HCEC 1CT (cell line): ENCODE measurements around the gene FFAR2.
A peak's percentile ranks its signal among the peaks of the same experiment; 100 is the strongest.

ENCODE experiments used
- DNase-seq: peaks from one replicate; pipeline ENCODE4 v3.0.0-alpha.2; 2017

The FFAR2 gene

GRCh38 chr19:35427187-35427586 lies 20.9 kb upstream of the FFAR2 start:
- no peak for DNase-seq

- no peak for DNase-seq
These were observed 18.2 kb upstream of the FFAR2 start for GRCh38 chr19:35429698-35430408.

- DNase-seq: no peak
These were observed 17.5 kb upstream of the FFAR2 start for GRCh38 chr19:35430409-35431144.

GRCh38 chr19:35431145-35431807 lies 16.8 kb upstream of the FFAR2 start:
- DNase-seq: no peak

- no peak for DNase-seq
These were observed 15.1 kb upstream of the FFAR2 start for GRCh38 chr19:35432911-35433310.

GRCh38 chr19:35433448-35433847 lies 14.6 kb upstream of the FFAR2 start:
- no peak for DNase-seq

GRCh38 chr19:35435896-35436295 lies 12.2 kb upstream of the FFAR2 start:
- no peak for DNase-seq

GRCh38 chr19:35436477-35437405 lies 11.3 kb upstream of the FFAR2 start:
- DNase-seq: peak; percentile 12

GRCh38 chr19:35437406-35437951 lies 10.6 kb upstream of the FFAR2 start:
- DNase-seq: no peak

GRCh38 chr19:35438096-35438495 lies 10.0 kb upstream of the FFAR2 start:
- no peak for DNase-seq

- no peak for DNase-seq
These were observed 9.5 kb upstream of the FFAR2 start for GRCh38 chr19:35438527-35438926.

GRCh38 chr19:35439921-35440320 lies 8.1 kb upstream of the FFAR2 start:
- no peak for DNase-seq

- DNase-seq: no peak
These were observed 6.0 kb upstream of the FFAR2 start for GRCh38 chr19:35442091-35442490.

GRCh38 chr19:35444735-35445134 lies 3.3 kb upstream of the FFAR2 start:
- no peak for DNase-seq

GRCh38 chr19:35445826-35446593 lies 2.0 kb upstream of the FFAR2 start:
- no peak for DNase-seq

- DNase-seq: no peak
These were observed 1.4 kb downstream of the FFAR2 start for GRCh38 chr19:35449359-35450043.

GRCh38 chr19:35451338-35452096 lies 3.5 kb downstream of the FFAR2 start:
- no peak for DNase-seq

- DNase-seq: no peak
These were observed 6.6 kb downstream of the FFAR2 start for GRCh38 chr19:35454663-35455062.

GRCh38 chr19:35455616-35456201 lies 7.7 kb downstream of the FFAR2 start:
- DNase-seq: no peak

- no peak for DNase-seq
These were observed 9.1 kb downstream of the FFAR2 start for GRCh38 chr19:35457173-35457572.
